Activated naive CD4-positive, alpha-beta T cell (primary cell): Measurements from ENCODE around the gene TPSB2.

Experiments
- DNase-seq, 4 experiments: peaks; one replicate each; lab custom pipeline; 2025; lab: John Stamatoyannopoulos, UW

The TPSB2 gene

DNA sequence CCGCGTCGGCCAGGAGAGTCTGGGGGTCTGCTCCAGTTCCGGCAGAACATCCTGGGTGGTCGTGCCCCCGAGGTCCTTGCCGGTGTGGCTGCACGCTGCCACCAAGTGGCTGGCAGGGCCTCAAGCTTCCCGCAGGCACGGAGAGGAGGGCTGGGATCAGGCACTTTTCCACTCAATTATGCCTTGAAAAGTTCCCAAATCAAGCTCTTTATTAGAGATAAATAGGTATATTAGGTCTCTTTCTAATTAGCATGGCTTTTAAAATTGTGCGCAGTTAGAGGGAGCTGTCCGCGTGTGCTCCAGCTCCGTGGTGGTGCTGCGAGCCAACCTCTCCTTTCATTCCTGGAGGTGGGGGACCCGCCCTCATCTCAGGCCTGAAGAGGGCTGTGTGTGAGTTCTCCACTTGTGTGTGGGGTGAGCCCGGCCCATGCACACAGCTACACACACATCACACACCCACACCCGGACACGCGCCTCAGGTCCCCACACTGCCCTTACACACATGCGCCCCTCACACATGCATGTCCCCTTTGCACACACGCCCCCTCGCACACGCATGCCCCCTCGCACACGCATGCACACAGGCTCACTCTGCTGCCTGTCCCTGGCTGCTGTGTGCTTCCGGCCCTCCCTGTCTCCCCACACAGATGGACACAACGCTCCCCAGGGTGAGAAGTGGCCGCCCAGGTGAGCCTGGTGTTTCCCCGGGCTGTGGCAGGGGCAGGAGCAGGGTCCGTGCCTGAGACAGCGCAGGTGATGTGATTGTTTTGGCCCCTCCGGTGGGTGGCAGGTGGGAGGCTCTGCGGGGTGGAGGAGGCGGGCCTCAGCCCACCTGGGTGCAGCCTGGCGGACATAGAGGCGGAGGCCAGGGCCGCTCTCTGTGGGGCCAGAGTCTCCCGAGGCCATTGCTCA lies 48.3 kb downstream of the TPSB2 start:
- no peak for DNase-seq

DNA sequence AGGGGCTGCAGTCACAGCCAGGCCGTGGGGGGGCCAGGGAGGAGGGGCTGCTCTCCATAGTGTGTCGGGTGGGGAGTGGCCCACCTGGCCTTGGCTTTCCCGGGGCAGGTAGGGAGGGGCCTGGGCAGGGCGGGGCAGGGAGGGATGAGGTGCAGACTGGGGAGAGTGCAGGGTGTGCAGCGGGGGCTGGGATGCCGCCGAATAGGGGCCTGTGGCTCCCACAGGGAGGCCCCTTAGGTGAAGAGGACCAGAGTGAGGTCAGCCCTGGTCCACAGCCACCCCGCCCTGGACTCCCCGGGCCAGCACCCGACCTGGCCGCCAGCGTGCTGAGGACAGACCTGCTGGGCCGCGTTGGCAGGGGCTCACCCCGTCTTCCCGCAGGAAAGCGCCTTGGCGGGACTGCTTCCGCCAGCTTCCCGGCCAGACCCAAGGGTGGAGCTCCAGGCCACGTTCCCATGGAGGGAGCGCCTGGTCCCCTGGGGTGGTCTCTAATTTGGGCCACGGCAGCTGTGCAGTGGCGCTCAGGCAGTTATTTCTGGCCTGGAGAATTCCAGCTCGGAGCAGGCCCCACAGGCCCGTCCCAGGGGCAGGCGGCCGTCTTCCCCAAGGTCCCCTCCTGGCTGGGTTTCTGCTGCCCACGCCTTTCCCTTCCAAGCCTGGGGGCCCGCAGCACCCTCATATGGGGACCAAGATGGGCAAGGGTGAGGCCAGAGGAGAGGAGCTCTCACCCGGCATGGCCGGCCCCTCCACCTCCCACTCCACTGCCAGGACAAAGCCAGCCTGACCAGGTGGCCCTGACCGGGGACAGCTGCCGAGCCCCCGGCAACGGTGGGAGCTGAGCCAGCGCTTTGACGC lies 49.2 kb downstream of the TPSB2 start:
- DNase-seq = no peak
